Activated naive CD8-positive, alpha-beta T cell treated with anti-CD3 and anti-CD28 coated beads, Interleukin-2, amount 10 ng/mL, durations not matched to agents 7 days and 5 days (primary cell): ENCODE results near the gene IQSEC3. TPM values are rescaled to one million over a fixed set of nuclear protein-coding genes. Genes with fewer than 3 reads are reported as not detected.

Experiments used
- ATAC-seq: fragments of 150-1000 bp; cut with Tn5 transposase; one replicate; pipeline ENCODE4 v1.10.0; 2021; ENCODE audit warnings: low read depth, moderate library complexity
- POLR2A ChIA-PET: fragments of 350-600 bp; sonication (Branson Sonifier 250); formaldehyde crosslinking; loops from one replicate; lab custom pipeline; 2021; ENCODE audit warnings: antibody characterized with exemption; lab: Charles Lee
- DNase-seq: peaks from one replicate; pipeline ENCODE4 v3.0.0; 2021
- H3K27ac Mint-ChIP-seq: one replicate; pipeline ENCODE4 v1.8.0; 2022; ENCODE audit warnings: mild to moderate bottlenecking, mixed read lengths
- H3K27me3 Mint-ChIP-seq: one replicate; pipeline ENCODE4 v1.8.0; 2022; ENCODE audit warnings: mild to moderate bottlenecking, moderate library complexity, mixed read lengths
- H3K36me3 Mint-ChIP-seq: one replicate; pipeline ENCODE4 v1.8.0; 2021; ENCODE audit warnings: mild to moderate bottlenecking, mixed read lengths
- H3K4me1 Mint-ChIP-seq: one replicate; pipeline ENCODE4 v1.8.0; 2021; ENCODE audit warnings: mixed read lengths
- H3K4me3 Mint-ChIP-seq: one replicate; pipeline ENCODE4 v1.8.0; 2022; ENCODE audit warnings: mild to moderate bottlenecking, moderate library complexity, mixed read lengths
- H3K9me3 Mint-ChIP-seq: one replicate; pipeline ENCODE4 v1.8.0; 2021; ENCODE audit warnings: mixed read lengths
- total RNA-seq, 2 experiments: library from RNA; stranded (reverse); gene quantifications; one replicate each; pipeline ENCODE4 v1.2.3, GENCODE V29; 2021

IQSEC3 gene
- total RNA-seq, 2 experiments from 2014 or later: 7.3 to 8.0 TPM

DNA sequence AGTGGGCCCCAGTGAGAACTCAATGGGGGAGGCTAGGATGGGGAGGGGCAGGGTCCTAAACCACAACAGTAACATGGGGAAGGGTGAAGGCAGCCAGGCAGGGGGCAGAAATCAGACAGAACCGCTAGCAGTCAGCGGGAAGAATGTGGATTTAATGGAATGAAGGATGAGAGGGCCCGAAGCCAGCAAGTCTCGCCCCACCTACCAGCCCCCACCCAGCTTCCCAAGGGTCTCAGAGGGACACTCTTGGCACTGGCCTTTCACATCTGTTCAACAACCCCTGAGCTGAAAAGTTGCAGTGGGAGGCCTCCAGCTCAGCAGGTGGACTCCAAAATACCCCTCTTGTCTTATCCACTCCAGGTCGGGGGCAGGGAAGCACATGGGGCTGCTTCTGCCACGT, 153.9 kb downstream of the IQSEC3 start:
- DNase-seq (no peak), ATAC-seq (no peak)
- H3K4me3 Mint-ChIP-seq: no peak overlapping the region
- no peak overlapping the region for H3K27ac Mint-ChIP-seq
- peaks cover 5% of the 10 kb centered on the region for H3K27me3 Mint-ChIP-seq
- POLR2A ChIA-PET: interaction anchor here (1.0 kb wide), 1 partner anchor 113 kb away, joined by 3 read pairs; no protein-coding TSS in a partner anchor
- peaks cover 4% of the 10 kb centered on the region for H3K4me1 Mint-ChIP-seq
- no peaks in the 10 kb centered on the region for H3K36me3 Mint-ChIP-seq
- no peaks in the 10 kb centered on the region for H3K9me3 Mint-ChIP-seq

DNA sequence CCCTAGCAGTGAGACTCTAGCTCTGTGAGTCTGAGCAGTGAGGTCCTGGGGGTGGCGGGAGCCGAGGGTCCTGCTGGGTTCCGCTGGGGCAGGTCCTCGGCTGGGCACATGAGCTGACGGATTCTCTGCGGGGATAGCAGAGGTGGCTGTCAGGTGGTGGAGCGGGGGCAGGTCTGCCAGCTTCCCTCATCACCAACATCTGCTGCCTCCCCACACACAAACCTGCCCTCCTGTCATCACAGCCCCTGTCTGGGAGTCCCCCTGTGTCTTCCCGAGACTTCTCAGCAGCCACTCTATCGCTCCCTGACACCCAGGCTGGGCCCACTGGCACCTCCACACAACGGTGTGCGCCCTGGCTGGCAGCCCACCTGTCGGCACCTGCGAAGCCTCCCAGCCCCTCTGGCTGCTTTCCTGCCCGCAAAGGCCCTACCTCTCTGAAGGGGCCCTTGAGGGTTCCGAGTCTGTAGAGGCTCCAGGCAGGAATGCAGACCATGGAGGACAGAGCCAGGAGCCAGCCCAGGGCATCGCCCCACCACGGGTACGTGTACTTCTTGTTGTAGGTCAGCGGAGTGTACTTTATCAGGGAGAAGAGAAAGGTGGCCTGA, 154.5 kb downstream of the IQSEC3 start:
- POLR2A ChIA-PET: no interaction called here
- H3K9me3 Mint-ChIP-seq: no peaks in the 10 kb centered on the region
- DNase-seq (no peak), ATAC-seq (no peak)
- H3K27me3 Mint-ChIP-seq: peaks cover 5% of the 10 kb centered on the region
- peaks cover 4% of the 10 kb centered on the region for H3K4me1 Mint-ChIP-seq
- H3K36me3 Mint-ChIP-seq: no peaks in the 10 kb centered on the region
- H3K4me3 Mint-ChIP-seq: no peak overlapping the region
- H3K27ac Mint-ChIP-seq: no peak overlapping the region

DNA sequence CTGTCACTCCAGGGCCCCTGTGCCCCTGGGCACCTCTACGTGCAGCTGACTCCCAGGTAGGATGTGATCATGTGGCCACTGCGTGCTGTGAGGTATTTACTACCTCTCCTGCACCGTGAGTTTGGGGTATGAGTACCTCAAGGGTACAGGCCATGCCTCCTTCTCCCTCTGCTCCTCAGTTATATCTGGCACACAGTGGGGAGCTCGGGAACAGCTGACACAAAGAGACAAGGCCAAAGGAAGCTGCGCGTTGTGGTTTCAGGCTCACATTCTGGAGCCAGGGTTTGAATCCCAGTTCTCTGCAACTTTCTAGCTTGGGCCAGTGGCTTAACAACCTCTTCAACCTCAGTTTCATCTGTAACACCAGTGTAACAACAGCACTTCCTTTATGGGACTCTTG, 155.2 kb downstream of the IQSEC3 start:
- Mint-ChIP-seq H3K27ac (no peak overlapping the region), H3K9me3 (no peaks in the 10 kb centered on the region), H3K27me3 (peaks cover 5% of the 10 kb centered on the region), H3K36me3 (no peaks in the 10 kb centered on the region), H3K4me3 (no peak overlapping the region), H3K4me1 (peaks cover 4% of the 10 kb centered on the region)
- POLR2A ChIA-PET: no interaction called here
- DNase-seq: no peak
- ATAC-seq: no peak

DNA sequence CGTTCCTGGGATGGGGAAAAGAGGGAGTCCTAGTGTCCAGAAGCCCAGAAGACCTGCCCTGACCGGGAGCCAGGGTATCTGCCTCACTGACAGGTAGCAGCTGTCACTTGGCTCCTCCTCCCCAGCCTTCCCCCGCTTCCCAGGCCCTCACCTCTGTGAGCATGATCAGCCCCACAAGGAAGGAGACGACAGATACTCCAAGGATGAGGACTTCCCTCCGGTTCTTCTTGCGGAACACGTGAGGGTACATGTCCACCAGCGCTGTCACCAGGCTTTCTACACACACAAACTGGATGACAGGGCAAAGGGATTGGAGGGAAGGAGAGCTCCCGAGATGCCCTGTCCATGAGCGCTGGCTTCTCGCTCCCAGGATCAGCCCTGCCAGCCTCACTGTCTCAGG, 157.3 kb downstream of the IQSEC3 start:
- no peak overlapping the region for H3K27ac Mint-ChIP-seq
- H3K4me3 Mint-ChIP-seq: no peak overlapping the region
- no peak for DNase-seq
- peaks cover 4% of the 10 kb centered on the region for H3K4me1 Mint-ChIP-seq
- H3K9me3 Mint-ChIP-seq: no peaks in the 10 kb centered on the region
- H3K36me3 Mint-ChIP-seq: no peaks in the 10 kb centered on the region
- no peak for ATAC-seq
- POLR2A ChIA-PET: no interaction called here
- peaks cover 5% of the 10 kb centered on the region for H3K27me3 Mint-ChIP-seq

DNA sequence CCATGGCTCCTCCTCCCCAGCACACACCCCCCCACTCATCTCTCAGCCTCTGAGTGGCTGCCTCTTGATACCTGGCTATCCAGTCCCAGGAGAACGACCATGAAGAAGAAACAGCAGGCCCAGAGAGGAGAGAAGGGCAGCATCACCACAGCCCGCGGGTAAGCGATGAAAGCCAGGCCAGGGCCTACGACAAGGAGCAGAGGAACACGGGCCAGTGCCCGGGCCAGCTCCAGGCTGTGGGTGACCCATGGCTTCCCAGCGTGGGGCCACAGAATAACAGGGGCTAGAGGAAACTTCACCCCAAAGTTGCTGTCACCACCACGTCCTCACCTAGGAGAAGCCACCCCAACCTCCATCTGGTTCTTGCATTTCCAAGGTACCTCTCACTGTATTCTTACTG, 157.8 kb downstream of the IQSEC3 start:
- POLR2A ChIA-PET: no interaction called here
- ATAC-seq: no peak
- Mint-ChIP-seq H3K36me3 (no peaks in the 10 kb centered on the region), H3K27ac (no peak overlapping the region), H3K4me3 (no peak overlapping the region), H3K27me3 (peaks cover 3% of the 10 kb centered on the region), H3K9me3 (no peaks in the 10 kb centered on the region), H3K4me1 (peaks cover 4% of the 10 kb centered on the region)
- no peak for DNase-seq

DNA sequence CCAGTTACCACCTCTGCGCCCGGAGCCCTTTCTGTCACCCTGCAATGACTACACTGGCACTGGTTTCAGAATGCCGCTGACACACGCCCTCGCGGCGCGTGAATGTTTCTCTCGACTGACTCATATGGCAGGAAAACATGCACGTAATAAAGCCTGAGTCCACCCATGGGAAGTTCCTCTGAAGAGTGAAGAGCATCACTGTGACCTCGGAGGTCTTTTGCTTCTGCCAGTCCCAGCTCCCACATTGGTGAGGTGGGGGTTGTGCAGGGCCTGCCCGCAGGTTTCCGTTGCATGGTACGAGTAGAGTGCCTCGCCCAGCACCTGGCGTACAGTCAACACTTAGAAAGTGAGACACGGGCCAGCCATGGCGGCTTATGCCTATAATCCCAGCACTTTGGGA, 158.4 kb downstream of the IQSEC3 start:
- Mint-ChIP-seq H3K36me3 (no peaks in the 10 kb centered on the region), H3K27ac (no peak overlapping the region), H3K9me3 (no peaks in the 10 kb centered on the region), H3K4me1 (no peaks in the 10 kb centered on the region), H3K27me3 (peaks cover 3% of the 10 kb centered on the region), H3K4me3 (no peak overlapping the region)
- DNase-seq (no peak), ATAC-seq (no peak)
- POLR2A ChIA-PET: no interaction called here

DNA sequence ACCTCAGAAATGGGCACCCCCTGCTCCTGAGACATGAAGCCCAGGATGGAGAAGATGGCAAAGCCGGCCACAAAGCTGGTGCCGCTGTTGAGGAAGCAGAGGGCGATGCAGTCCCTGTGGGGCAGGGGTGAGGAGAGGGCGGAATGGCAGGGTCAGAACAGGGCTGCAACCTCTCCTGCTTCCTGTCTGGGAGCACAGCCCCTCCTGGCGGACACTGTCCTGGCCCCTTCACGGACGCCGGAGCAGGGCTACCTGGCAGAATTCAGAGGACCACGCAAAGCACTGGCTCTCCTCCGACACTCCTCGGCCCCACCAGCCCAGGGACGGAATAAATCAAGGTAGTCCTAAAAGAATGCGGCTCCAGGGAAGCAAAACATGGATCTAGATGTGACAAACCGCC, 159.8 kb downstream of the IQSEC3 start:
- POLR2A ChIA-PET: no interaction called here
- DNase-seq (no peak), ATAC-seq (no peak)
- H3K27ac Mint-ChIP-seq: no peak overlapping the region
- no peak overlapping the region for H3K4me3 Mint-ChIP-seq
- H3K9me3 Mint-ChIP-seq: no peaks in the 10 kb centered on the region
- no peaks in the 10 kb centered on the region for H3K36me3 Mint-ChIP-seq
- H3K4me1 Mint-ChIP-seq: no peaks in the 10 kb centered on the region
- peaks cover 3% of the 10 kb centered on the region for H3K27me3 Mint-ChIP-seq

DNA sequence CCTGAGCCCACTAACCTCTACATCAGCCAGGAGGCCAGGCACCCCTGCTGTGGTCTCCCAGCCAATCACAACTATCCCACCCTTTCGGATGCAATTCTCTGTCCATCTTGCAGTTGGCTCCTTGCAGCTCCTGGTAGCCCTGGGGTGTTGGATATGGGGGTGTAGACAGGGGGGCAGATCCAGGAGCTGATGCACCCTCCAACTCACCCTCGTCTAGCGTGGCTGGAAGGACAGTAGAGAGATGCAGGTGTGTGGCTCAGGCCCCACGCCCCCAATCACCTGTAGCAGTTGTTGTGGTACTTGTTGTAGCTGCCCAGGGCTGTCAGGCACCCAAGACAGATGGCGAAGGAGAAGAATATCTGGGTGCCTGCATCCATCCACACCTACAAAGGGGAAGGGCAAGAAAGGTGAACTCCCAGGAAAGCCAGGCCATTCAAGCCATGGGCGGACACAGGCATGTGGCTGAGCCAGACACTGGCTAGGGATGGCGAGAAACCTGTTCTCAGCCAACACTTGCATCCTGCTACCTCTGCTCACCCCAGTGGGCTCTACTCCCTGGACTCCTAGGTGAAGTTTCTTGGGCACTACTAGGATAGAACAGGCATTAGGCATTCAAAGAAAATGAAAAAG, 160.8 kb downstream of the IQSEC3 start:
- ATAC-seq (no peak), DNase-seq (no peak)
- Mint-ChIP-seq H3K4me3 (no peak overlapping the region), H3K27ac (no peak overlapping the region), H3K9me3 (no peaks in the 10 kb centered on the region), H3K4me1 (no peaks in the 10 kb centered on the region), H3K36me3 (no peaks in the 10 kb centered on the region), H3K27me3 (peaks cover 3% of the 10 kb centered on the region)
- POLR2A ChIA-PET: no interaction called here

Other genes starting within 250 kb of the IQSEC3 start
- not detected for gene SLC6A12, start 147.4 kb downstream of the IQSEC3 start, total RNA-seq
- under 1 TPM; 0.68 to 0.69 TPM for gene SLC6A13, start 196.1 kb downstream of the IQSEC3 start, total RNA-seq